CD4-positive, alpha-beta T cell treated with Interleukin-4 for 4 hours (primary cell): ENCODE results near the gene PPP2R5B.
A peak's percentile ranks its signal among the peaks of the same experiment; 100 is the strongest.

Source experiments
- DNase-seq: peaks from one replicate; pipeline ENCODE4 v3.0.0-alpha.2; 2020

PPP2R5B gene

GRCh38 chr11:64909653-64910343, 14.7 kb upstream of the PPP2R5B start:
- DNase-seq: no peak

- DNase-seq: no peak
These were observed 13.9 kb upstream of the PPP2R5B start for GRCh38 chr11:64910451-64911093.

- no peak for DNase-seq
These were observed 13.3 kb upstream of the PPP2R5B start for GRCh38 chr11:64911142-64911541.

GRCh38 chr11:64911689-64912088, 12.8 kb upstream of the PPP2R5B start:
- no peak for DNase-seq

GRCh38 chr11:64913171-64913727, 11.2 kb upstream of the PPP2R5B start:
- no peak for DNase-seq

GRCh38 chr11:64914123-64914522, 10.4 kb upstream of the PPP2R5B start:
- no peak for DNase-seq

- no peak for DNase-seq
These were observed 9.1 kb upstream of the PPP2R5B start for GRCh38 chr11:64915376-64915887.

GRCh38 chr11:64916040-64916774, 8.3 kb upstream of the PPP2R5B start:
- peak; percentile 46 for DNase-seq

GRCh38 chr11:64916775-64917662, 7.5 kb upstream of the PPP2R5B start, which contains the start of gene ATG2A:
Gene ATG2A, minus strand, starts transcription at chr11:64917209. Its CDS starts 74 bp downstream, at chr11:64917135.
- DNase-seq: peak; percentile 100

- no peak for DNase-seq
These were observed 6.9 kb upstream of the PPP2R5B start for GRCh38 chr11:64917663-64917995.

GRCh38 chr11:64918017-64918416, 6.5 kb upstream of the PPP2R5B start:
- no peak for DNase-seq

- DNase-seq: no peak
These were observed 4.9 kb upstream of the PPP2R5B start for GRCh38 chr11:64919627-64920026.

- DNase-seq: no peak
These were observed 4.4 kb upstream of the PPP2R5B start for GRCh38 chr11:64920124-64920523.

GRCh38 chr11:64921384-64921783, 3.1 kb upstream of the PPP2R5B start:
- DNase-seq: no peak

- DNase-seq: no peak
These were observed 1.3 kb upstream of the PPP2R5B start for GRCh38 chr11:64923151-64923661.

- no peak for DNase-seq
These were observed 408 bp downstream of the PPP2R5B start for GRCh38 chr11:64924910-64925284.

- DNase-seq: no peak
These were observed 1.3 kb downstream of the PPP2R5B start for GRCh38 chr11:64925536-64926436.

GRCh38 chr11:64926689-64927088, 2.2 kb downstream of the PPP2R5B start:
- DNase-seq: no peak

GRCh38 chr11:64928957-64929356, 4.5 kb downstream of the PPP2R5B start:
- DNase-seq: no peak

- DNase-seq: no peak
These were observed 5.1 kb downstream of the PPP2R5B start for GRCh38 chr11:64929625-64930024.

- no peak for DNase-seq
These were observed 5.9 kb downstream of the PPP2R5B start for GRCh38 chr11:64930340-64930739.
